22Rv1 (cell line): ENCODE data around the gene MATN4.

ENCODE experiments used
- H3K27ac ChIP-seq: fragments of 450-650 bp; 2 replicates; pipeline ENCODE4 v1.5.1; 2017
- ZFX ChIP-seq: fragments of 450-650 bp; IDR thresholded peaks from 2 replicates; pipeline ENCODE4 v1.6.1; 2017; ENCODE audit warnings: antibody characterized with exemption, borderline replicate concordance
- TF ChIP-seq, protein P1 (sequence below): fragments of 450-650 bp; IDR thresholded peaks from 2 replicates; pipeline ENCODE4 v1.5.1; 2017; ENCODE audit warnings: mild to moderate bottlenecking

The MATN4 gene

GRCh38 chr20:45350217-45350616 lies 42.1 kb upstream of the MATN4 start:
- H3K27ac ChIP-seq: no peak overlapping the region
- TF ChIP-seq ZFX: no peak
- TF ChIP-seq, protein P1, sequence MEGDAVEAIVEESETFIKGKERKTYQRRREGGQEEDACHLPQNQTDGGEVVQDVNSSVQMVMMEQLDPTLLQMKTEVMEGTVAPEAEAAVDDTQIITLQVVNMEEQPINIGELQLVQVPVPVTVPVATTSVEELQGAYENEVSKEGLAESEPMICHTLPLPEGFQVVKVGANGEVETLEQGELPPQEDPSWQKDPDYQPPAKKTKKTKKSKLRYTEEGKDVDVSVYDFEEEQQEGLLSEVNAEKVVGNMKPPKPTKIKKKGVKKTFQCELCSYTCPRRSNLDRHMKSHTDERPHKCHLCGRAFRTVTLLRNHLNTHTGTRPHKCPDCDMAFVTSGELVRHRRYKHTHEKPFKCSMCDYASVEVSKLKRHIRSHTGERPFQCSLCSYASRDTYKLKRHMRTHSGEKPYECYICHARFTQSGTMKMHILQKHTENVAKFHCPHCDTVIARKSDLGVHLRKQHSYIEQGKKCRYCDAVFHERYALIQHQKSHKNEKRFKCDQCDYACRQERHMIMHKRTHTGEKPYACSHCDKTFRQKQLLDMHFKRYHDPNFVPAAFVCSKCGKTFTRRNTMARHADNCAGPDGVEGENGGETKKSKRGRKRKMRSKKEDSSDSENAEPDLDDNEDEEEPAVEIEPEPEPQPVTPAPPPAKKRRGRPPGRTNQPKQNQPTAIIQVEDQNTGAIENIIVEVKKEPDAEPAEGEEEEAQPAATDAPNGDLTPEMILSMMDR: no peak

GRCh38 chr20:45347936-45348778 lies 40.1 kb upstream of the MATN4 start, which contains the start of gene SDC4:
SDC4 (minus strand) TSS chr20:45348424; CDS start chr20:45348384, 40 bp downstream.
- TF ChIP-seq, protein P1: no peak
- no peak for TF ChIP-seq ZFX
- peak within 1 kb of the TSS; percentile 53 for H3K27ac ChIP-seq

GRCh38 chr20:45347297-45347935 lies 39.3 kb upstream of the MATN4 start:
- TF ChIP-seq ZFX: no peak
- TF ChIP-seq, protein P1: no peak
- peak overlapping the region; percentile 53 for H3K27ac ChIP-seq

GRCh38 chr20:45346851-45347250 lies 38.8 kb upstream of the MATN4 start:
- no peak for TF ChIP-seq ZFX
- TF ChIP-seq, protein P1: no peak
- H3K27ac ChIP-seq: peak overlapping the region; percentile 84

DNA sequence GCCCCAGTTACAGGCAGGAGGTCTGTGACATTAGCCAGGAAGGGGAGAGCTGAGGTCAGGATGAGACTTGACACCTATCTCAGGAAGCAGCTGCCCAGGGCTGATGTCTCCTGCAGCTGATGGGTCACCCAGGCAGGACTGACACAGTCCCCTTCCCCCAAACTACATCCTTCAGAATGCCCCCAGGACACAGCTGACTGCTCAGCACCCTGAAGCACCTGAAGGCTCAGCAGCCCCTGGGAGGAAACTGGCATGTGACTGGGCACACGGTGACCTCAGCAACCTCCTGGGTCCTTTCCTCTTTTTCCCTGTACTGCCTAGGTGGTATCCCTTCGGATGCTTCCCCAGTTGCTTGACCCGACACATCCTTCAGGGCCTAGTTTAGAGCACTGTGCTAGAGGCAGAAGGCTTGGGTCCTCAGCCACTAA lies 38.2 kb upstream of the MATN4 start:
- no peak for TF ChIP-seq ZFX
- TF ChIP-seq, protein P1: no peak
- H3K27ac ChIP-seq: peak overlapping the region; percentile 84

DNA sequence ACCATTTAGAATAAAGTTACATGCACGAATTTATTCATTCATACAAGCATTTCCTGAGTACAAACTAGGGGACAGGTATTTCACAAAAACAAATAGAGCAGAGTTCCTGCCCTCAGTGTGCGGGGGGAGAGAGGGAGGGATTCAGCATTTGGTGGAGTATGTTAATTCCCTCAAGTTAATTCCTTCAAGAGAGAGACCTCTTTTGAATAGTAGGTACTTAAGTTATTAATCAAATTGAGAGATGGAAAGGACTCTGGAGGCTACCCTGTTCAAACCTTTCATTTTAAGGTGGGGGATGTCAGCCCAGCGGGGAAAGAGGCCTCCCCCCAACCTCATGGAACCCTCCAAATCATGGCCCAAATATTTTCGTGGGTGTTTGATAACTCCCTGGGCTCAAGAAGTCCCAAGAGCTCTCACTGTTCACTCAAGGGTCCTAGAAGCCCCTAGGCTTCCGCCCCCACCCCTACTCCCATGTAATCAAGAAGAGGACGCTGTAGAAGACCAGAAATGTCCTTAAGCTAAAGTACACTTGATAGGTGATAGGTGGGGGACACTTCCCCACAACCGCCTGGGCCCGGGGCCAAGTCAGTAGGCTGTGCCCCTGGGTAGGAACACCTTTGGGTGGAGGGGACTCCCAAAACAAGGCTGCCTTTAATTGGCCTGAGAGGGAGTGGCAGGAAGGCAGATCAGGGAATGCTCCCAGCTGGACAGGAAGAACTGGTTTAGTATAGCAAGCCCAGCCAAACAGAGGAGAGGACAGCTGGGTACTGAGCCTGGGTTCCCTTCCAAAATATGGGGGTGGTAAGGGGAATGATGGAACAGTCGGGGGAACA lies 37.2 kb upstream of the MATN4 start:
- no peak for TF ChIP-seq ZFX
- TF ChIP-seq, protein P1: no peak
- peak overlapping the region; percentile 84 for H3K27ac ChIP-seq
